Measurements from ENCODE around the gene LGALS7.

DNA sequence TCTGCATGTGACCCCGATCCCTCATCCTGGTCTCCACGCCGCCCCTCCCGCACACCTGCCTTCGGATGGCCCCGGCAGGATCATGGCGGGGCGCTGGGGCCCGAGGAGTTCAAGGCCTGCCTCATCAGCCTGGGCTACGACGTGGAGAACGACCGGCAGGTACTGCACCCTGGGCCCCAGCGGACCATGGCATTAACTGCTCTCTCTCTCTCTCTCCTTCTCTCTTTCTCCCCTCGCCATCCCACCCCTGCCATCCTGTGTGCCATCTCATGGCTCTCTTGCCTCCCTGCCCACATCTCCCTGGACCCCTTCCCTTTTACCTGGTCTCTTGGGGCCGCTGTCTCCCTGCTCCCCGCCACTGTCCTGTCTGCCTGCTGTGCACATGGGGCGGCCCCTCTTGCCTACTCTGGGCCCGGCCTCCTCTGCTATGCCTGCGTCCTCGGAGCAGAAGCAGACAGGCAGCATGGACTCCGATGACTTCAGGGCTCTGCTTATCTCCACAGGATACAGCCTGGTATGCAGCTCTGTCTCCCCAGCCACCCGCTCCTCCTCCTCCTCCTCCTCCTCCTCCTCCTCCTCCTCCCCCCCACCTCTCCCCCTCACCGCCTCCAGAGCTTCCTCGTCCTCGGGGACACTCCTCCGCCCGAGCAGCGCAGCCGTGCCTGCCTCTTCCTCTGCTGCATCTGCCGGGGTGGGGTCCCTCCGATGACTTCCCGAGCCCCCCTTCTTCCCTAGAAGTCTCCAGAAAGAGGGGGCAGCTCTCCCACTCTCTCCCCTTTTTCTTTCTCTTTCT, 45.3 kb downstream of the LGALS7 start:
- TF ChIP-seq, protein P1, sequence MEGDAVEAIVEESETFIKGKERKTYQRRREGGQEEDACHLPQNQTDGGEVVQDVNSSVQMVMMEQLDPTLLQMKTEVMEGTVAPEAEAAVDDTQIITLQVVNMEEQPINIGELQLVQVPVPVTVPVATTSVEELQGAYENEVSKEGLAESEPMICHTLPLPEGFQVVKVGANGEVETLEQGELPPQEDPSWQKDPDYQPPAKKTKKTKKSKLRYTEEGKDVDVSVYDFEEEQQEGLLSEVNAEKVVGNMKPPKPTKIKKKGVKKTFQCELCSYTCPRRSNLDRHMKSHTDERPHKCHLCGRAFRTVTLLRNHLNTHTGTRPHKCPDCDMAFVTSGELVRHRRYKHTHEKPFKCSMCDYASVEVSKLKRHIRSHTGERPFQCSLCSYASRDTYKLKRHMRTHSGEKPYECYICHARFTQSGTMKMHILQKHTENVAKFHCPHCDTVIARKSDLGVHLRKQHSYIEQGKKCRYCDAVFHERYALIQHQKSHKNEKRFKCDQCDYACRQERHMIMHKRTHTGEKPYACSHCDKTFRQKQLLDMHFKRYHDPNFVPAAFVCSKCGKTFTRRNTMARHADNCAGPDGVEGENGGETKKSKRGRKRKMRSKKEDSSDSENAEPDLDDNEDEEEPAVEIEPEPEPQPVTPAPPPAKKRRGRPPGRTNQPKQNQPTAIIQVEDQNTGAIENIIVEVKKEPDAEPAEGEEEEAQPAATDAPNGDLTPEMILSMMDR (IDR thresholded peaks at IDR 0.05; ENCODE audit: insufficient read depth, low read length, poor library complexity, severe bottlenecking): no peak
- no peak for TF ChIP-seq EZH2phosphoT487 (conservative IDR thresholded peaks at IDR 0.05; ENCODE audit: low read length)

Data from SU-DHL-6 (cell line).